OCI-LY7 (cell line): Measurements from ENCODE around the gene GNAS-AS1.

Experiments used
- CTCF ChIP-seq: fragments of 200-600 bp; sonication (generic); conservative IDR thresholded peaks from 2 replicates; pipeline ENCODE4 v1.5.1; 2014; ENCODE audit warnings: mild to moderate bottlenecking, antibody characterized with exemption, low read length, moderate library complexity, mixed read lengths
- EZH2phosphoT487 ChIP-seq: fragments of 200-600 bp; sonication (generic); IDR thresholded peaks from 2 replicates; pipeline ENCODE4 v1.6.1; 2018; ENCODE audit warnings: low read depth, borderline replicate concordance, mild to moderate bottlenecking, mixed run types, antibody characterized with exemption, low read length, moderate library complexity, mixed read lengths

- TF ChIP-seq CTCF (no peak), EZH2phosphoT487 (no peak)
Observed at GRCh38 chr20:58891718-58892140, 41.0 kb upstream of the GNAS-AS1 start.
